Ascending aorta (tissue), 2 donors: Measurements from ENCODE around the gene ENTPD3. TPM values are rescaled to one million over a fixed set of nuclear protein-coding genes. Genes with fewer than 3 reads are reported as not detected.

Source experiments
- DNase-seq, 2 donors: peaks; one replicate each; pipeline ENCODE4 v3.0.0-alpha.2; 2019; ENCODE audit warnings: low spot score in 2 of 2
- H3K27ac ChIP-seq, 2 donors: fragments of 200-600 bp; sonication (generic); one replicate each; pipeline ENCODE4 v1.5.1; 2016 to 2017; ENCODE audit warnings: mild to moderate bottlenecking in 1 of 2
- H3K27me3 ChIP-seq: fragments of 200-600 bp; sonication (generic); one replicate; pipeline ENCODE4 v1.5.1; 2017
- H3K36me3 ChIP-seq, 2 donors: fragments of 200-600 bp; sonication (generic); one replicate each; pipeline ENCODE4 v1.5.1; 2016
- H3K4me1 ChIP-seq, 2 donors: fragments of 200-600 bp; sonication (generic); one replicate each; pipeline ENCODE4 v1.5.1; 2016 to 2017; ENCODE audit warnings: mild to moderate bottlenecking in 1 of 2
- H3K4me3 ChIP-seq, 2 donors: fragments of 200-600 bp; sonication (generic); one replicate each; pipeline ENCODE4 v1.5.1; 2016 to 2017; ENCODE audit warnings: mild to moderate bottlenecking in 1 of 2
- H3K9me3 ChIP-seq, 2 donors: fragments of 200-600 bp; sonication (generic); one replicate each; pipeline ENCODE4 v1.5.1; 2016
- intact Hi-C: fragments of 100-400 bp; cut with DNase I; formaldehyde crosslinking; loops from one replicate; pipeline ENCODE4 v1.15.1; 2023
- total RNA-seq: library from RNA; depleted of rRNA; stranded (reverse); fragments of >200 nt; gene quantifications from one replicate; pipeline ENCODE4 v1.1.0, GENCODE V29; 2016
- TF ChIP-seq, protein P1 (sequence below), 3 experiments: fragments of 200-600 bp in 2 of 3; fragments of 450-650 bp in 1 of 3; sonication (generic) in 2 of 3; IDR thresholded peaks; one replicate each; pipeline ENCODE4 v1.5.1; 2016 to 2019; ENCODE audit warnings: antibody characterized with exemption in 3 of 3, mild to moderate bottlenecking in 1 of 3, moderate library complexity in 1 of 3

Gene ENTPD3
- total RNA-seq, 1 donor from 2014 or later, result 1.6 TPM

DNA sequence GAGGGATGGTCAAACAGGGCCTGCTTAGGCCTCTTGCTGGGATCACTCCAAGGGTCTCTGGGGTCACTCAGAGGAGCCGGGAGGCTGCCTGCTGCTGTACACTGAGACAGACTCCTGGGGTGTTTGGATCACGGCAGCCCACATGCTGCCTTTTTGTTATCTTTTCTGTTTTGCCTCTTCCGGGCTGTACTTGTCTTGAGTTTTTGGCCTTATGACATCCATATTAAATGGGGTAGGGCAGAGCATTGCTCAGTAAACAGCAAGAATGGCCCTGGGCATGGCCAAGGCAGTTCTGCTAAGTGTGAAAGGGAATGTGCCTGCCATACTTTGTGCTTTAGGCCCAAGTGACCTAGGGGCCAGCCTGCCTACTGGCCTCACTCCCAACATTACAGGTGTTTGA lies 771 bp upstream of the ENTPD3 start:
- no peaks in the 10 kb centered on the region for H3K36me3 ChIP-seq
- H3K27ac ChIP-seq, result no peak overlapping the region
- TF ChIP-seq, protein P1, sequence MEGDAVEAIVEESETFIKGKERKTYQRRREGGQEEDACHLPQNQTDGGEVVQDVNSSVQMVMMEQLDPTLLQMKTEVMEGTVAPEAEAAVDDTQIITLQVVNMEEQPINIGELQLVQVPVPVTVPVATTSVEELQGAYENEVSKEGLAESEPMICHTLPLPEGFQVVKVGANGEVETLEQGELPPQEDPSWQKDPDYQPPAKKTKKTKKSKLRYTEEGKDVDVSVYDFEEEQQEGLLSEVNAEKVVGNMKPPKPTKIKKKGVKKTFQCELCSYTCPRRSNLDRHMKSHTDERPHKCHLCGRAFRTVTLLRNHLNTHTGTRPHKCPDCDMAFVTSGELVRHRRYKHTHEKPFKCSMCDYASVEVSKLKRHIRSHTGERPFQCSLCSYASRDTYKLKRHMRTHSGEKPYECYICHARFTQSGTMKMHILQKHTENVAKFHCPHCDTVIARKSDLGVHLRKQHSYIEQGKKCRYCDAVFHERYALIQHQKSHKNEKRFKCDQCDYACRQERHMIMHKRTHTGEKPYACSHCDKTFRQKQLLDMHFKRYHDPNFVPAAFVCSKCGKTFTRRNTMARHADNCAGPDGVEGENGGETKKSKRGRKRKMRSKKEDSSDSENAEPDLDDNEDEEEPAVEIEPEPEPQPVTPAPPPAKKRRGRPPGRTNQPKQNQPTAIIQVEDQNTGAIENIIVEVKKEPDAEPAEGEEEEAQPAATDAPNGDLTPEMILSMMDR (IDR thresholded peaks at IDR 0.05), result no peak
- H3K9me3 ChIP-seq, result no peaks in the 10 kb centered on the region
- intact Hi-C loops, result no loop called here
- H3K27me3 ChIP-seq, result no peaks in the 10 kb centered on the region
- no peak overlapping the region for H3K4me3 ChIP-seq
- DNase-seq, result no peak
- H3K4me1 ChIP-seq, result no peaks in the 10 kb centered on the region

DNA sequence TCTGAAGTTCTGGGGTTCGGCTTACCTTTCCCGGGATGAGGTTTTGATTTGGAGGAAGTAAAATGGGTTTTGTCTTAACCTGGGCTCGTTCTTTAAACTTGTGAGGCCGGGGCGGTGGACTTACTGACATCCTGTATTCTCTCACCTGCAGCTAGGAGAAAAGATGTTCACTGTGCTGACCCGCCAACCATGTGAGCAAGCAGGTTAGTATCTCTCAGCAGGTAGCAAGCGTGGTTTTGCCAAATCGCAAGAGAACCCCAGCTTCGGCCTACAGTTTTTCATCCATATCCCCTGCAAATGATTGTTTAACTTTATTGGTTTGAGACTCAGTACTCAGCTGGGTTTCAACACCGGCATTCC lies 891 bp downstream of the ENTPD3 start:
- no peak for DNase-seq
- TF ChIP-seq, protein P1 (IDR thresholded peaks at IDR 0.05), result no peak
- no peaks in the 10 kb centered on the region for H3K4me1 ChIP-seq
- H3K27me3 ChIP-seq, result no peaks in the 10 kb centered on the region
- no peak overlapping the region for H3K4me3 ChIP-seq
- no peaks in the 10 kb centered on the region for H3K9me3 ChIP-seq
- intact Hi-C loops, result no loop called here
- H3K27ac ChIP-seq, result no peak overlapping the region
- no peaks in the 10 kb centered on the region for H3K36me3 ChIP-seq

DNA sequence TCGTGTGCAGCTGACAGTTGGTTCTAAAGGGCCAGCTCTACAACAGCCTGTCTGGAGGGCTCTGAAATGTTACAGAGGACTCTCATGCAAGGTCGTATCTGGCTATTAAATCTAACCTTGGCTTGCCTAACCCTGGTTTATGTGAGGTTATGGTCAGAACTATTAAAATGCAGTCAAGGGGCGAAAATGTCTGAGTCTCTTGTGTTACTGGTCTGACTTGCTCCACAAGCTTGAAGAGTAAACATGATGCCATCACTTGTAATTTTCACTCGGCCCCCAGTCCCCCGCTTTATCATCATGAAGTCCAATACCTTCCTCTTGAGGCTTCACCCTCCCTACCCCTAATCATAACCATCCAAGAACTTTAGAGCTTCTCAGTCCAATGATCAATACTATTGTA lies 9.4 kb downstream of the ENTPD3 start:
- no peaks in the 10 kb centered on the region for H3K36me3 ChIP-seq
- intact Hi-C loops, result no loop called here
- H3K27me3 ChIP-seq, result no peaks in the 10 kb centered on the region
- TF ChIP-seq, protein P1 (IDR thresholded peaks at IDR 0.05), result no peak
- no peaks in the 10 kb centered on the region for H3K4me1 ChIP-seq
- H3K9me3 ChIP-seq, result no peaks in the 10 kb centered on the region
- no peak overlapping the region for H3K27ac ChIP-seq
- no peak for DNase-seq
- H3K4me3 ChIP-seq, result no peak overlapping the region

DNA sequence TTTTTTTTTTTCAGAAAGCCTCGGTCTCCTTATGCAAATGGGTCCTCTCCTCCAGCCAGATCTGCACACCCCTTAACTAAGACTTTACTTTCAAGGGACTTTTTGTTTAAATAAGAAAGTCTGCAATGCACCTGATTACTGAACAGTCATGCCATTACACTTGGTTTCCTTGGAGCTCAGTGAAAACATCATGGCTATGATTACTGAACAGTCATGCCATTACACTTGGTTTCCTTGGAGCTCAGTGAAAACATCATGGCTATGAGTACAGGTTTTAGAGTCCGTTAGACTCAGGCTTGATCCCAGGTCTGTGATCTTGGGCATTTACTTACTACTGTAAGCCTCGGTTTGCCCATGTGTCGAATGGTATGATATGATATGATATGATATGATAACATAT lies 10.1 kb downstream of the ENTPD3 start:
- Histone ChIP-seq H3K27me3 (no peaks in the 10 kb centered on the region), H3K36me3 (no peaks in the 10 kb centered on the region), H3K27ac (no peak overlapping the region), H3K4me3 (no peak overlapping the region), H3K4me1 (no peaks in the 10 kb centered on the region), H3K9me3 (no peaks in the 10 kb centered on the region)
- intact Hi-C loops, result no loop called here
- TF ChIP-seq, protein P1 (IDR thresholded peaks at IDR 0.05), result no peak
- no peak for DNase-seq

DNA sequence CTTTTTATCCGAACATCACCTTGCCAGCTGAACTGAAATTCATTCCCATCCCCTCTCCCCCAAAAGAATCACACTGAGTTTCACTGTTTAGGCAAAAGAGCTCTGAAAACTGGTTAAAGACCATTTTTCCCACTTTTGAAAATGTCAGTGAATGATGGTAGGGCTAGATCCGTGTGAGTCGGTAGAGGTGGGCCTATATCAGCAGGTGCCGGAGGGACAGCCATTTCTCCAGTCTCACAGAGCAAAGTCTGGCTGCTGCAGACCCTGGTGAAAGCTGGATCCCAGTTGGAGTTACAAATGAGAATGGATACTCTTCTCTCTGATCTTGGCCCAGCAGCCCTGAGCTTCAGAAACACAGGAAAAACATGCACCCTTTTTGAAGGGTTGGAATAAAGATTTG lies 10.9 kb downstream of the ENTPD3 start:
- Histone ChIP-seq H3K9me3 (no peaks in the 10 kb centered on the region), H3K4me3 (no peak overlapping the region), H3K36me3 (no peaks in the 10 kb centered on the region), H3K27ac (no peak overlapping the region), H3K27me3 (no peaks in the 10 kb centered on the region), H3K4me1 (no peaks in the 10 kb centered on the region)
- TF ChIP-seq, protein P1 (IDR thresholded peaks at IDR 0.05), result no peak
- DNase-seq, result no peak
- intact Hi-C loops, result no loop called here

DNA sequence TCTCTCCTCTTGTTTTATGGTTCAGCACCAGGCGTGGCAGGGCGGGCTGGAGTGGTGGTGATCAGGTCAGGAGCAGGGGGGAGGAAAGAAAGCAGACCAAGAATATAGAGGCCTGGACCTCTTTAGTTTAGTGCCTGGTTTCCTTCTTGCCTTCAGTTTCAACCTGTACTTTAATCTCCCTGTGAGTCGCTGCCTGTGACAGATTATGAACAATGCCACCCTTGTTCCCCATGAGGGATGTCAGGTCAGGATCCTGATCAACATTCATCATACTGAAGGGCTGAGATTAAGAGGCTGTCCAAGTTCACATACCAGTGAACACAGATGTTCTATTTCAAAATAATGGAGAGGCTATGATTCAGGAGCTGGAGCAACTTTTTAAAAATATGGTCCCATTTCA lies 11.4 kb downstream of the ENTPD3 start:
- Histone ChIP-seq H3K27me3 (no peaks in the 10 kb centered on the region), H3K36me3 (no peaks in the 10 kb centered on the region), H3K9me3 (no peaks in the 10 kb centered on the region), H3K27ac (no peak overlapping the region), H3K4me1 (no peaks in the 10 kb centered on the region), H3K4me3 (no peak overlapping the region)
- intact Hi-C loops, result no loop called here
- DNase-seq, result no peak
- TF ChIP-seq, protein P1 (IDR thresholded peaks at IDR 0.05), result no peak
